HepG2 (cell line): Measurements from ENCODE around the gene TCAP. TPM values are rescaled to one million over a fixed set of nuclear protein-coding genes. Genes with fewer than 3 reads are reported as not detected.

Source experiments
- AHR ChIP-seq: IDR thresholded peaks from 2 replicates; pipeline ENCODE4 v1.6.1; 2018; ENCODE audit warnings: missing genetic modification reagents, missing compliant biosample characterization
- HIVEP1 ChIP-seq: sonication (generic); formaldehyde crosslinking; IDR thresholded peaks from 2 replicates; pipeline ENCODE4 v1.4.0; 2020; ENCODE audit warnings: mild to moderate bottlenecking, missing genetic modification reagents
- KDM4B ChIP-seq: sonication (generic); formaldehyde crosslinking; IDR thresholded peaks from 2 replicates; pipeline ENCODE4 v1.4.0; 2020; ENCODE audit warnings: missing genetic modification reagents
- MYNN ChIP-seq: sonication (generic); formaldehyde crosslinking; IDR thresholded peaks from 2 replicates; pipeline ENCODE4 v1.4.0; 2020; ENCODE audit warnings: mild to moderate bottlenecking, low read depth, missing genetic modification reagents
- SMAD3 ChIP-seq: sonication (generic); formaldehyde crosslinking; IDR thresholded peaks from 2 replicates; pipeline ENCODE4 v1.4.0; 2020; ENCODE audit warnings: missing genetic modification reagents
- TRAFD1 ChIP-seq: sonication (generic); formaldehyde crosslinking; IDR thresholded peaks from 2 replicates; pipeline ENCODE4 v1.5.1; 2020; ENCODE audit warnings: missing genetic modification reagents, mild to moderate bottlenecking, borderline replicate concordance
- U2AF2 ChIP-seq: fragments of 200-400 bp; formaldehyde crosslinking; IDR thresholded peaks from 2 replicates; pipeline ENCODE4 v1.6.1; 2017; ENCODE audit warnings: low read depth, mild to moderate bottlenecking, low read length
- ZNF710 ChIP-seq: sonication (generic); formaldehyde crosslinking; IDR thresholded peaks from 2 replicates; pipeline ENCODE4 v1.5.0; 2020; ENCODE audit warnings: mild to moderate bottlenecking, missing genetic modification reagents, borderline replicate concordance
- ZNF776 ChIP-seq: sonication (generic); formaldehyde crosslinking; IDR thresholded peaks from 2 replicates; pipeline ENCODE4 v1.4.0; 2020; ENCODE audit warnings: mild to moderate bottlenecking, missing genetic modification reagents
- ZSCAN31 ChIP-seq: sonication (generic); formaldehyde crosslinking; IDR thresholded peaks from 2 replicates; pipeline ENCODE4 v1.5.0; 2020; ENCODE audit warnings: low read depth, mild to moderate bottlenecking, missing genetic modification reagents
- polyA plus RNA-seq, 8 experiments: library from polyadenylated mRNA; depleted of rRNA in 3 of 8; stranded (reverse) in 7 of 8; unstranded in 1 of 8; fragments of >200 nt; fragmentation: Illumina TruSeq in 4 of 8; extraction: Trizol in 4 of 8; gene quantifications; 2 replicates each; pipeline versions ENCODE4 v1.2.1 to v1.2.3, GENCODE V29; 2011 to 2016; ENCODE audit warnings: low read depth in 4 of 8, missing spikeins in 1 of 8, mixed read lengths in 1 of 8; ENCODE audit not compliant: insufficient read depth in 1 of 8
- total RNA-seq, 5 experiments: library from RNA; depleted of rRNA; stranded (reverse); fragments of >200 nt; fragmentation: Illumina TruSeq; extraction: Trizol; gene quantifications; 2 replicates each; pipeline ENCODE4 v1.2.3, GENCODE V29; 2016; ENCODE audit warnings: low read depth in 1 of 5
- TF ChIP-seq, protein P1 (sequence below): sonication (generic); formaldehyde crosslinking; IDR thresholded peaks from 2 replicates; pipeline ENCODE4 v1.4.0; 2020; ENCODE audit warnings: mild to moderate bottlenecking, missing genetic modification reagents
- TF ChIP-seq, protein P2 (sequence below): sonication (generic); formaldehyde crosslinking; IDR thresholded peaks from 2 replicates; pipeline ENCODE4 v1.9.0; 2022; ENCODE audit warnings: low read depth, missing genetic modification reagents
- TF ChIP-seq, protein P3 (sequence below): sonication (generic); formaldehyde crosslinking; IDR thresholded peaks from 2 replicates; pipeline ENCODE4 v1.5.1; 2020; ENCODE audit warnings: missing genetic modification reagents, mild to moderate bottlenecking, borderline replicate concordance

Gene TCAP
- total and polyA plus RNA-seq, 2 of the 13 experiments (the other 11 are each of a cell fraction or from before 2014, with no cell fraction given) = 0.24 to 0.65 TPM

GRCh38 chr17:39636927-39637736, 28.0 kb upstream of the TCAP start, which contains the start of gene STARD3 (continued):
- TF ChIP-seq, protein P1, sequence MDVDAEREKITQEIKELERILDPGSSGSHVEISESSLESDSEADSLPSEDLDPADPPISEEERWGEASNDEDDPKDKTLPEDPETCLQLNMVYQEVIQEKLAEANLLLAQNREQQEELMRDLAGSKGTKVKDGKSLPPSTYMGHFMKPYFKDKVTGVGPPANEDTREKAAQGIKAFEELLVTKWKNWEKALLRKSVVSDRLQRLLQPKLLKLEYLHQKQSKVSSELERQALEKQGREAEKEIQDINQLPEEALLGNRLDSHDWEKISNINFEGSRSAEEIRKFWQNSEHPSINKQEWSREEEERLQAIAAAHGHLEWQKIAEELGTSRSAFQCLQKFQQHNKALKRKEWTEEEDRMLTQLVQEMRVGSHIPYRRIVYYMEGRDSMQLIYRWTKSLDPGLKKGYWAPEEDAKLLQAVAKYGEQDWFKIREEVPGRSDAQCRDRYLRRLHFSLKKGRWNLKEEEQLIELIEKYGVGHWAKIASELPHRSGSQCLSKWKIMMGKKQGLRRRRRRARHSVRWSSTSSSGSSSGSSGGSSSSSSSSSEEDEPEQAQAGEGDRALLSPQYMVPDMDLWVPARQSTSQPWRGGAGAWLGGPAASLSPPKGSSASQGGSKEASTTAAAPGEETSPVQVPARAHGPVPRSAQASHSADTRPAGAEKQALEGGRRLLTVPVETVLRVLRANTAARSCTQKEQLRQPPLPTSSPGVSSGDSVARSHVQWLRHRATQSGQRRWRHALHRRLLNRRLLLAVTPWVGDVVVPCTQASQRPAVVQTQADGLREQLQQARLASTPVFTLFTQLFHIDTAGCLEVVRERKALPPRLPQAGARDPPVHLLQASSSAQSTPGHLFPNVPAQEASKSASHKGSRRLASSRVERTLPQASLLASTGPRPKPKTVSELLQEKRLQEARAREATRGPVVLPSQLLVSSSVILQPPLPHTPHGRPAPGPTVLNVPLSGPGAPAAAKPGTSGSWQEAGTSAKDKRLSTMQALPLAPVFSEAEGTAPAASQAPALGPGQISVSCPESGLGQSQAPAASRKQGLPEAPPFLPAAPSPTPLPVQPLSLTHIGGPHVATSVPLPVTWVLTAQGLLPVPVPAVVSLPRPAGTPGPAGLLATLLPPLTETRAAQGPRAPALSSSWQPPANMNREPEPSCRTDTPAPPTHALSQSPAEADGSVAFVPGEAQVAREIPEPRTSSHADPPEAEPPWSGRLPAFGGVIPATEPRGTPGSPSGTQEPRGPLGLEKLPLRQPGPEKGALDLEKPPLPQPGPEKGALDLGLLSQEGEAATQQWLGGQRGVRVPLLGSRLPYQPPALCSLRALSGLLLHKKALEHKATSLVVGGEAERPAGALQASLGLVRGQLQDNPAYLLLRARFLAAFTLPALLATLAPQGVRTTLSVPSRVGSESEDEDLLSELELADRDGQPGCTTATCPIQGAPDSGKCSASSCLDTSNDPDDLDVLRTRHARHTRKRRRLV (CRISPR knock-in tag) = peak; percentile 48; the same call in 1 of the 2 replicates
- TF ChIP-seq SMAD3 (CRISPR knock-in tag) = peak; percentile 67
- peak; percentile 87; the same call in 1 of the 2 replicates for TF ChIP-seq ZSCAN31 (CRISPR knock-in tag)
- peak; percentile 87 for TF ChIP-seq ZNF776 (CRISPR knock-in tag)
- TF ChIP-seq, protein P2, sequence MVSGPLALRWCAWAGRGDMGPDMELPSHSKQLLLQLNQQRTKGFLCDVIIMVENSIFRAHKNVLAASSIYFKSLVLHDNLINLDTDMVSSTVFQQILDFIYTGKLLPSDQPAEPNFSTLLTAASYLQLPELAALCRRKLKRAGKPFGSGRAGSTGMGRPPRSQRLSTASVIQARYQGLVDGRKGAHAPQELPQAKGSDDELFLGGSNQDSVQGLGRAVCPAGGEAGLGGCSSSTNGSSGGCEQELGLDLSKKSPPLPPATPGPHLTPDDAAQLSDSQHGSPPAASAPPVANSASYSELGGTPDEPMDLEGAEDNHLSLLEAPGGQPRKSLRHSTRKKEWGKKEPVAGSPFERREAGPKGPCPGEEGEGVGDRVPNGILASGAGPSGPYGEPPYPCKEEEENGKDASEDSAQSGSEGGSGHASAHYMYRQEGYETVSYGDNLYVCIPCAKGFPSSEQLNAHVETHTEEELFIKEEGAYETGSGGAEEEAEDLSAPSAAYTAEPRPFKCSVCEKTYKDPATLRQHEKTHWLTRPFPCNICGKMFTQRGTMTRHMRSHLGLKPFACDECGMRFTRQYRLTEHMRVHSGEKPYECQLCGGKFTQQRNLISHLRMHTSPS (CRISPR knock-in tag) = no peak
- peak; percentile 45; the same call in 1 of the 2 replicates for TF ChIP-seq ZNF710 (CRISPR knock-in tag)
- TF ChIP-seq U2AF2 = no peak
- TF ChIP-seq KDM4B = peak; percentile 73; the same call in 1 of the 2 replicates
- TF ChIP-seq, protein P3, sequence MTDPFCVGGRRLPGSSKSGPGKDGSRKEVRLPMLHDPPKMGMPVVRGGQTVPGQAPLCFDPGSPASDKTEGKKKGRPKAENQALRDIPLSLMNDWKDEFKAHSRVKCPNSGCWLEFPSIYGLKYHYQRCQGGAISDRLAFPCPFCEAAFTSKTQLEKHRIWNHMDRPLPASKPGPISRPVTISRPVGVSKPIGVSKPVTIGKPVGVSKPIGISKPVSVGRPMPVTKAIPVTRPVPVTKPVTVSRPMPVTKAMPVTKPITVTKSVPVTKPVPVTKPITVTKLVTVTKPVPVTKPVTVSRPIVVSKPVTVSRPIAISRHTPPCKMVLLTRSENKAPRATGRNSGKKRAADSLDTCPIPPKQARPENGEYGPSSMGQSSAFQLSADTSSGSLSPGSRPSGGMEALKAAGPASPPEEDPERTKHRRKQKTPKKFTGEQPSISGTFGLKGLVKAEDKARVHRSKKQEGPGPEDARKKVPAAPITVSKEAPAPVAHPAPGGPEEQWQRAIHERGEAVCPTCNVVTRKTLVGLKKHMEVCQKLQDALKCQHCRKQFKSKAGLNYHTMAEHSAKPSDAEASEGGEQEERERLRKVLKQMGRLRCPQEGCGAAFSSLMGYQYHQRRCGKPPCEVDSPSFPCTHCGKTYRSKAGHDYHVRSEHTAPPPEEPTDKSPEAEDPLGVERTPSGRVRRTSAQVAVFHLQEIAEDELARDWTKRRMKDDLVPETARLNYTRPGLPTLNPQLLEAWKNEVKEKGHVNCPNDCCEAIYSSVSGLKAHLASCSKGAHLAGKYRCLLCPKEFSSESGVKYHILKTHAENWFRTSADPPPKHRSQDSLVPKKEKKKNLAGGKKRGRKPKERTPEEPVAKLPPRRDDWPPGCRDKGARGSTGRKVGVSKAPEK (CRISPR knock-in tag) = no peak
- TF ChIP-seq TRAFD1 (CRISPR knock-in tag) = 0 out of 2 replicates have a peak, but pooled peaks have one; percentile 21
- TF ChIP-seq AHR = peak; percentile 39
- peak; percentile 58 for TF ChIP-seq MYNN (CRISPR knock-in tag)
- TF ChIP-seq HIVEP1 (CRISPR knock-in tag) = peak; percentile 64; the same call in 1 of the 2 replicates
